ENCODE measurements around the gene ERG. TPM values are rescaled to one million over a fixed set of nuclear protein-coding genes. Genes with fewer than 3 reads are reported as not detected.
A peak's percentile ranks its signal among the peaks of the same experiment; 100 is the strongest.

The ERG gene
- polyA plus RNA-seq, 1 experiment: not detected

DNA sequence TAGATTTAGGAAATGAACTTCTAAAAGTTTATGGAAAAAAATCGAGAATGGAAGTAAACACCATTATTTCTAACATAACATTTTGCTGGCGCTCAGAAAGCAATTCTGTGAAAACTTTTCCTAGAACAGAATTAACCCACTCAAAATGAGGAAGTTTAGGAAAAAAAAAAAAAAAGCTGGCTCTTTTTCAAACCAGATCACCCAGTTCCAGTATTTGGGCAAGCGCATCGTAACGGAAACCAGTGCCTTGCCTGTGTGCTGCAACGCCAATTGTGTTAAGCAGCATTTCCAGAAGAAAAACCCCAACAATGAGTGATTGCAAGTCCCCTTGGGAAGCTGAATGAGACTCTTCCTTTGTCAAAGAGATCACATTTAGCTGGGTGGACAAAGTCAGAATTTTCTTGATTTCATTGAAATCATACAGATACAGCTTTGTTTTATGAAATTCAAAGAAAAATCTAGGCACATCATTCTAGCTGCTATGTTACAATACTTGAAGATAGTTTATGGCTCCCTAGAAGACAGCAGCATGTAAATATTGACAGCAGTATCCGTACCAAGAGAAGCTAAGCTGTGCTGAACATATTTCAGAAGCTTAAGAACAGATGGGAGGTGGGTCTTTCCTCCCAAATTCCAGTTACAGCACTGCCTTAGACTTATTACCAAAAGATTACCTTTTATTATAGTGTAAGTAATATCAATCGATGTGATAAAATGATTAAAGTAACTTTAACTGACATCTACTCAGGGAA is 113.4 kb downstream of the ERG start:
- CTCF ChIA-PET: interaction anchor here (1.6 kb wide), 1 partner anchor 29 kb away, joined by 4 read pairs; no protein-coding TSS in a partner anchor
- Histone ChIP-seq H3K9me3 (ENCODE audit: control insufficient read depth, insufficient read depth, low read length) (no peaks in the 10 kb centered on the region), H3K4me3 (ENCODE audit: low read depth, low read length) (no peak overlapping the region), H3K27me3 (ENCODE audit: control insufficient read depth, insufficient read depth, low read length) (peaks cover 17% of the 10 kb centered on the region), H3K27ac (ENCODE audit: low read depth, low read length) (no peak overlapping the region)
- DNase-seq (ENCODE audit: low read depth, low spot score): no peak
- TF ChIP-seq CTCF (IDR thresholded peaks at IDR 0.05; ENCODE audit: low read depth, low read length): no peak
- POLR2A ChIA-PET: no interaction called here

GRCh38 chr21:38384238-38384560 is 114.1 kb downstream of the ERG start:
- ChIA-PET POLR2A (no interaction called here), CTCF (interaction anchor here (1.6 kb wide), 1 partner anchor 28 kb away, joined by 4 read pairs; no protein-coding TSS in a partner anchor)
- Histone ChIP-seq H3K9me3 (ENCODE audit: control insufficient read depth, insufficient read depth, low read length) (no peaks in the 10 kb centered on the region), H3K27me3 (ENCODE audit: control insufficient read depth, insufficient read depth, low read length) (peaks cover 20% of the 10 kb centered on the region), H3K4me3 (ENCODE audit: low read depth, low read length) (no peak overlapping the region), H3K27ac (ENCODE audit: low read depth, low read length) (no peak overlapping the region)
- DNase-seq (ENCODE audit: low read depth, low spot score): no peak
- TF ChIP-seq CTCF (IDR thresholded peaks at IDR 0.05; ENCODE audit: low read depth, low read length): no peak

GRCh38 chr21:38383411-38384237 is 114.7 kb downstream of the ERG start:
- Histone ChIP-seq H3K4me3 (ENCODE audit: low read depth, low read length) (no peak overlapping the region), H3K9me3 (ENCODE audit: control insufficient read depth, insufficient read depth, low read length) (no peaks in the 10 kb centered on the region), H3K27ac (ENCODE audit: low read depth, low read length) (no peak overlapping the region), H3K27me3 (ENCODE audit: control insufficient read depth, insufficient read depth, low read length) (peaks cover 20% of the 10 kb centered on the region)
- ChIA-PET POLR2A (no interaction called here), CTCF (interaction anchor here (1.0 to 1.6 kb wide), 2 partner anchors 27 kb away, joined by 3 to 4 read pairs; no protein-coding TSS in a partner anchor)
- no peak for DNase-seq (ENCODE audit: low read depth, low spot score)
- TF ChIP-seq CTCF (IDR thresholded peaks at IDR 0.05; ENCODE audit: low read depth, low read length): no peak

GRCh38 chr21:38380481-38381137 is 117.7 kb downstream of the ERG start:
- H3K27me3 ChIP-seq (ENCODE audit: control insufficient read depth, insufficient read depth, low read length): peaks cover 15% of the 10 kb centered on the region
- POLR2A ChIA-PET: no interaction called here
- CTCF ChIA-PET: no interaction called here

More at GRCh38 chr21:38380481-38381137, 117.7 kb downstream of the ERG start:
- TF ChIP-seq CTCF (IDR thresholded peaks at IDR 0.05; ENCODE audit: low read depth, low read length): peak; percentile 48
- Histone ChIP-seq H3K9me3 (ENCODE audit: control insufficient read depth, insufficient read depth, low read length) (no peaks in the 10 kb centered on the region), H3K27ac (ENCODE audit: low read depth, low read length) (no peak overlapping the region), H3K4me3 (ENCODE audit: low read depth, low read length) (no peak overlapping the region)
- no peak for DNase-seq (ENCODE audit: low read depth, low spot score)
